SK-N-MC (cell line): ENCODE data around the gene MYEOV.

Experiments
- DNase-seq: peaks from one replicate; pipeline ENCODE4 v3.0.0-alpha.2; 2011; ENCODE audit warnings: low read depth, low spot score
- H3K27ac ChIP-seq: fragments of 200-600 bp; sonication (generic); 2 replicates; pipeline ENCODE4 v1.5.1; 2016; ENCODE audit warnings: mixed run types
- H3K36me3 ChIP-seq: fragments of 200-600 bp; sonication (generic); 2 replicates; pipeline ENCODE4 v1.6.1; 2017; ENCODE audit warnings: antibody characterized with exemption, low read length, mixed read lengths; ENCODE audit not compliant: insufficient read depth
- H3K4me3 ChIP-seq: fragments of 200-600 bp; sonication (generic); 2 replicates; pipeline ENCODE4 v1.5.1; 2016
- H3K9ac ChIP-seq: fragments of 200-600 bp; sonication (generic); 2 replicates; pipeline ENCODE4 v1.8.0; 2017; ENCODE audit warnings: mixed run types, mixed read lengths; ENCODE audit not compliant: insufficient read length
- H3K9me3 ChIP-seq: fragments of 200-600 bp; sonication (generic); 2 replicates; pipeline ENCODE4 v1.6.1; 2017; ENCODE audit warnings: low read depth, mild to moderate bottlenecking, antibody characterized with exemption, low read length, moderate library complexity, mixed read lengths
- EZH2 ChIP-seq: fragments of 200-600 bp; sonication (generic); IDR thresholded peaks from one replicate; pipeline ENCODE4 v1.6.1; 2017; ENCODE audit warnings: antibody characterized with exemption
- FOXP2 ChIP-seq: optimal IDR thresholded peaks from 2 replicates; pipeline ENCODE3; 2011; ENCODE audit warnings: mild to moderate bottlenecking, moderate library complexity; ENCODE audit not compliant: insufficient read depth; ENCODE audit errors: extremely low read length, control extremely low read depth
- POLR2AphosphoS5 ChIP-seq: IDR thresholded peaks from 2 replicates; pipeline ENCODE4 v1.6.1; 2012; ENCODE audit warnings: mild to moderate bottlenecking, low read depth, low read length, borderline replicate concordance

The MYEOV gene

DNA sequence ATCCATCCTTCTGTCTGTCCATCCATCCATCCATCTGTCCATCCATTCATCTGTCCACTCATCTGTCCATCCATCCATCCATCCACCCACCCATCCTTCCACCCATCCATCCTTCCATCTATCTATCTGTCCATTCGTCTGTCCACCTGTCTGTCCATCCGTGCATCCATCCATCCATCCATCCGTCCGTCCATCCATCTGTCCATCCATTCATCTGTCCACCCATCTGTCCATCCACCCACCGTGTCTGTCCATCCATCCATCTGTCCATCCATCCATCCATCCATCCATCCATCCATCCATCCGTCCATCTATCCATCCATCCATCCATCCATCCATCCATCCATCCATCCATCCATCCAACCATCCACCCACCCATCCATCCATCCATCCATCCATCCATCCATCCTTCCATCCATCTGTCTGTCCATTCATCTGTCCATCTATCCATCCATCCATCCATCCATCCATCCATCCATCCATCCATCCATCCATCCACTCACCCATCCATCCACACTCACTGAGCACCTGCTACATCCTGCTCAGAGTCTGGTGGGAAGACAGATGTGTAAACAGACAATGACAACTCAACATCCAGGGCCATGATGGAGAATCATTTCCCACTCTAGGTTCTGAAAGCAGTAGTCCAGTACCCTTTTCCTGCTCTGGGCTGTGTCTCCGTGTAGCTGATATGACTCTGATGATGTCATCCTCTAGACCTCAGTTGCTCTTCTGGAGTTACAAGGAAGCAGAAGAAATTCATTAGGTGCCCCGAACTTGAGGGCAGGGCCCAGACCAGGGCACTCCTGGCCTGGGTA lies 30.8 kb upstream of the MYEOV start:
- Histone ChIP-seq H3K9ac (no peak overlapping the region), H3K4me3 (no peak overlapping the region), H3K27ac (no peak overlapping the region), H3K9me3 (no peaks in the 10 kb centered on the region), H3K36me3 (no peaks in the 10 kb centered on the region)
- no peak for DNase-seq
- TF ChIP-seq POLR2AphosphoS5 (no peak), EZH2 (no peak), FOXP2 (no peak)

DNA sequence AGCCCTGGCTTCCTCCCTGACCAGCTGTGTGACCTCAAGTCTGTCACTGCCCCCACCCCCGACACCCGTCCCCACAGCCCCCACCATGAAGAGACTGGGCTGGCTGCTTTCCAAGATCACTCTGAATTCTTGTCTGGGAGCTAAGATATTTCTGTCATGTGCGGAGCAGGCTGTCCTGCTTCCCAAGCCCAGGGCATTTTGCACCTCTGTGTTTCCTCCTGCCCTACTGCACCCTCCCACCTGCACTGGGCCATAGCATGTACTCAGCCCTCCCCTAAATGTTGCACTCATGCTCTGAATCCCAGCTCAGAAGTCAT lies 30.3 kb upstream of the MYEOV start:
- no peak for TF ChIP-seq EZH2
- no peak for TF ChIP-seq FOXP2
- no peak for TF ChIP-seq POLR2AphosphoS5

GRCh38 chr11:69264486-69264885 lies 29.5 kb upstream of the MYEOV start:
- H3K9ac ChIP-seq = no peak overlapping the region
- H3K36me3 ChIP-seq = no peaks in the 10 kb centered on the region
- TF ChIP-seq EZH2 (no peak), POLR2AphosphoS5 (no peak), FOXP2 (no peak)
- no peak overlapping the region for H3K27ac ChIP-seq
- no peaks in the 10 kb centered on the region for H3K9me3 ChIP-seq
- no peak for DNase-seq
- no peak overlapping the region for H3K4me3 ChIP-seq

More for the DNA sequence above, 30.3 kb upstream of the MYEOV start:
- Histone ChIP-seq H3K4me3 (no peak overlapping the region), H3K36me3 (no peaks in the 10 kb centered on the region), H3K27ac (no peak overlapping the region), H3K9ac (no peak overlapping the region), H3K9me3 (no peaks in the 10 kb centered on the region)
- no peak for DNase-seq

GRCh38 chr11:69265210-69265609 lies 28.7 kb upstream of the MYEOV start:
- TF ChIP-seq POLR2AphosphoS5 = no peak
- no peak for TF ChIP-seq EZH2
- TF ChIP-seq FOXP2 = no peak
- Histone ChIP-seq H3K9me3 (no peaks in the 10 kb centered on the region), H3K36me3 (no peaks in the 10 kb centered on the region), H3K9ac (no peak overlapping the region), H3K27ac (no peak overlapping the region), H3K4me3 (no peak overlapping the region)
- no peak for DNase-seq

GRCh38 chr11:69265911-69266510 lies 27.9 kb upstream of the MYEOV start:
- no peak for DNase-seq
- Histone ChIP-seq H3K27ac (no peak overlapping the region), H3K36me3 (no peaks in the 10 kb centered on the region), H3K9ac (no peak overlapping the region), H3K4me3 (no peak overlapping the region), H3K9me3 (no peaks in the 10 kb centered on the region)
- TF ChIP-seq POLR2AphosphoS5 = no peak
- no peak for TF ChIP-seq EZH2

GRCh38 chr11:69267395-69267805 lies 26.6 kb upstream of the MYEOV start:
- no peak for DNase-seq
- TF ChIP-seq FOXP2 (no peak), POLR2AphosphoS5 (no peak), EZH2 (no peak)

DNA sequence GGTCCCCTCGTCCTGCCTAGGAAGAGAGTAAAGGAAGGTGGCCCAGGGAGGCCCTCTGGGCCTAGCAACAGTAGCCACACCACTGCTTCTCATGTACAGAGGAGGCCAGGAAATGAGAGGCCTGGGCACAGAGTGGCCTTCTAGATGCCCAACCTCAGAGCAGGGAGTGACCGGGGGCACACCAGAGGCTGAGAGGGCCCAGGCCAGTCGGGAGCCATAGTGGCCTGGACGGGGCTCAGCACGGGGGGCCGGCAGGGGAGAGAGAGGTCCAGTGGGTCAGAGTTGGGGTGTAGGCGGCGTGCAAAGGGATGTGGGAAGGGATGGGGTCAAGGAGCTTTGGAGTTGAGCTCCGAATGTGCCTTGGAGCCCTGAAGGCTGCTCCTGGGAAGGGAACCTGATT lies 25.0 kb upstream of the MYEOV start:
- Histone ChIP-seq H3K27ac (no peak overlapping the region), H3K9ac (no peak overlapping the region), H3K36me3 (no peaks in the 10 kb centered on the region), H3K4me3 (no peak overlapping the region), H3K9me3 (no peaks in the 10 kb centered on the region)
- TF ChIP-seq POLR2AphosphoS5 = no peak
- TF ChIP-seq FOXP2 = no peak
- TF ChIP-seq EZH2 = no peak
- no peak for DNase-seq

More at GRCh38 chr11:69267395-69267805, 26.6 kb upstream of the MYEOV start:
- Histone ChIP-seq H3K9me3 (no peaks in the 10 kb centered on the region), H3K4me3 (no peak overlapping the region), H3K27ac (no peak overlapping the region), H3K36me3 (no peaks in the 10 kb centered on the region), H3K9ac (no peak overlapping the region)

DNA sequence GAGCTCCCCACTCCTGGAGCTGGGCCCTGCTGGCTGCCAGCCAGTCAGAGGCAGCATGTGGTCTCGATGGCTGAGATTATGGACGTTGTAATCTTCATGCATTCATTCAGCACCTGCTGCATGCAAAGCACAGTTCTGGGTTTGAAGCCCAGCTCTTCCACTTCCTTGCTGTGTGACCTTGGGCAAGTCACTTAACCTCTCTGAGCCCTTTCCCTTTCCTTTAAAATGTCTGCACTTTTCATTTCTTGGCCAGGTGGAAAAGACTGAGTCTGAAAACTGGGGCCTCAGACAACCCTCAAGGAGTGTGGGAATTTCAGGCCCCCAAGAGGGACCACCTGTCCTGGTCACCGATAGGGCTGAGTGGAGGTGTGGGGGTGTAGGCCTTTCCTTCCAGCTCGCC lies 24.6 kb upstream of the MYEOV start:
- H3K4me3 ChIP-seq = no peak overlapping the region
- H3K36me3 ChIP-seq = no peaks in the 10 kb centered on the region
- H3K27ac ChIP-seq = no peak overlapping the region
- H3K9ac ChIP-seq = no peak overlapping the region
- DNase-seq = no peak
- no peaks in the 10 kb centered on the region for H3K9me3 ChIP-seq
- no peak for TF ChIP-seq EZH2
- TF ChIP-seq FOXP2 = no peak
- no peak for TF ChIP-seq POLR2AphosphoS5

DNA sequence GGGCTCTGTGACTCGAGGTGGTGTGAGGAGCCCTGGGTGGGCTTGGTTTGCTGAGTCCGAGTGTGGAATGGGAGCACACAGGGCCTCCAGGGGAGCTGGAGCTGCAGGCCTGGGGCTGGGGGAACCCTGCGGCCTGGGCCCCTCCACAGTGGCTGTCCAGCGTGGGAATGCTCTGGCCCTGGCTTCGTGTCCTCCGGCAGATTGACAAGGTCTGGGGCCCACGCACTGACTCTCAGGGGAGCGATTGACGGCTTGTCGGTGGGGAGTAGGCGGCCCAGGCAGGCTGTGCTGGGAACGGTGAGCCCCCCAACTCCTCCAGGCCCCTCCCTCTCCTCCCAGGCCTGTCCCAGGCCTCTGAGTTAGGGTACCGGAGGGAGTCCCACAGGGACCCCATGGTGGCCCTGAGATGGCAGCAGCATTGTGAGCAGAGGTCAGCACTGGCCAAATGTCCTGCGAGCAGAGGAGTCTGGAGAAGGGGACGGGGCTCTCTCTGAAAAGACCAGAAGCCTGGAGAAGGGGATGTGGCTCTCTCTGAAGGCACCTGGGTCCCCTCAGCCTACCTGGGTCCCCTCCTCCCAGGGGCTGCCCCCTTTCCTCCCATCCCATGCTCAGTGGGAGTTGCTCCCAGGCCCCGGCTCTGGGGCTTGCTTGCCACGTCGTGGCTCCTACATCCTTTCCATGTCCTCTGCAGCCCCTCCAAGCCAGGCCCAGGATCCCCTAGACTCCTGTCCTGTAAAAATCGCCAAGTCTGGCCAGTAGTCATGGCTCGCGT lies 23.8 kb upstream of the MYEOV start:
- no peak for DNase-seq
- no peaks in the 10 kb centered on the region for H3K36me3 ChIP-seq
- no peaks in the 10 kb centered on the region for H3K9me3 ChIP-seq
- no peak for TF ChIP-seq POLR2AphosphoS5
- no peak for TF ChIP-seq FOXP2
- no peak for TF ChIP-seq EZH2
- H3K9ac ChIP-seq = no peak overlapping the region
- no peak overlapping the region for H3K4me3 ChIP-seq
- H3K27ac ChIP-seq = no peak overlapping the region
